ENCODE data around the gene SLC6A6. TPM values are rescaled to one million over a fixed set of nuclear protein-coding genes. Genes with fewer than 3 reads are reported as not detected.

SLC6A6 gene
- total and polyA plus RNA-seq, 10 of the 15 experiments (the other 5 are each of a cell fraction or from before 2014, with no cell fraction given) = 5.6 to 47.0 (median 20.2) TPM

GRCh38 chr3:14392803-14393319 is 9.5 kb upstream of the SLC6A6 start (continued):
- no peak for TF ChIP-seq POU2F2 (IDR thresholded peaks at IDR 0.05; ENCODE audit: borderline replicate concordance, low read depth, low read length)
- no peak for TF ChIP-seq NFIC (IDR thresholded peaks at IDR 0.05; ENCODE audit: low read depth, low read length)

GRCh38 chr3:14393440-14394106 is 8.8 kb upstream of the SLC6A6 start:
- Histone ChIP-seq H3K4me3 (no peak overlapping the region), H2AFZ (ENCODE audit: control insufficient read depth, low read depth, low read length) (no peak overlapping the region), H3K27ac (ENCODE audit: control insufficient read depth, insufficient read depth) (no peak overlapping the region), H3K9me3 (replicated peaks; ENCODE audit: control insufficient read depth, insufficient read depth, low read length) (no peaks in the 10 kb centered on the region), H3K79me2 (ENCODE audit: control insufficient read depth, insufficient read depth, low read length) (no peaks in the 10 kb centered on the region), H3K9ac (ENCODE audit: control insufficient read depth, insufficient read depth, low read length) (no peak overlapping the region), H3K36me3 (ENCODE audit: control insufficient read depth in 2 of 2, insufficient read depth in 2 of 2, low read length in 1 of 2) (no peaks in the 10 kb centered on the region), H3K4me1 (ENCODE audit: control insufficient read depth, insufficient read depth, low read length) (no peaks in the 10 kb centered on the region; the same call in 1 of the 2 replicates), H4K20me1 (ENCODE audit: control insufficient read depth, insufficient read depth) (no peaks in the 10 kb centered on the region), H3K27me3 (replicated peaks in 1 of 2; ENCODE audit: control insufficient read depth in 2 of 2, insufficient read depth in 2 of 2, low read length in 1 of 2) (no peaks in the 10 kb centered on the region), H3K4me2 (ENCODE audit: control insufficient read depth, insufficient read depth) (no peak overlapping the region)
- intact Hi-C loops (cut with micrococcal nuclease; ENCODE audit: unreplicated experiment) (no loop called here), in situ Hi-C loops (cut with MboI) (no loop called here)
- TF ChIP-seq USF1 (IDR thresholded peaks at IDR 0.05; ENCODE audit: borderline replicate concordance, extremely low read length, insufficient read depth, low read depth, low read length) (no peak), NKRF (conservative IDR thresholded peaks at IDR 0.05) (no peak), JUND (IDR thresholded peaks at IDR 0.05; ENCODE audit: low read depth, low read length) (no peak), IKZF1 (conservative IDR thresholded peaks at IDR 0.05) (no peak), ATF2 (IDR thresholded peaks at IDR 0.05; ENCODE audit: low read length) (no peak), NRF1 (conservative IDR thresholded peaks at IDR 0.05; ENCODE audit: low read depth, low read length) (no peak)
- ChIA-PET POLR2A (no interaction called here), RAD21 (ENCODE audit: unreplicated experiment) (interaction anchor here (1.2 kb wide), 1 partner anchor 39 kb away, joined by 3 read pairs; no protein-coding TSS in a partner anchor), CTCF (interaction anchor here (1.7 kb wide), 1 partner anchor 38 kb away, joined by 4 read pairs; no protein-coding TSS in a partner anchor), SMC1A (ENCODE audit: uncharacterized antibody, unreplicated experiment) (no interaction called here)
- ATAC-seq (no peak), DNase-seq (ENCODE audit: low read depth, low spot score) (no peak), FAIRE-seq (no peak)
- BruUV-seq (replicated peaks) = no TSS peak
- 53% methylated on average over 9 of the region's 9 CpGs for WGBS (ENCODE audit: insufficient coverage, insufficient replicate concordance, low lambda C conversion rate, missing lambda C conversion rate)

Data from GM12878 (cell line).